Right lobe of liver (tissue), 6 donors: ENCODE measurements around the gene IKBKG. TPM values are rescaled to one million over a fixed set of nuclear protein-coding genes. Genes with fewer than 3 reads are reported as not detected.
A peak's percentile ranks its signal among the peaks of the same experiment; 100 is the strongest.

ENCODE experiments used
- ATAC-seq, 4 donors: fragments of 200-7000 bp; cut with Tn5 transposase; one replicate each; pipeline ENCODE4 v1.9.1; 2020; ENCODE audit warnings: mild to moderate bottlenecking in 4 of 4, moderate library complexity in 4 of 4
- DNase-seq, 3 donors: peaks; one replicate each; pipeline ENCODE4 v3.0.0-alpha.2; 2020
- H3K27ac ChIP-seq, 3 donors: fragments of 200-600 bp; one replicate each; pipeline ENCODE4 v1.8.0; 2022
- H3K27me3 ChIP-seq, 2 donors: fragments of 200-600 bp; one replicate each; pipeline ENCODE4 v1.8.0; 2022
- H3K36me3 ChIP-seq, 4 donors: fragments of 200-600 bp; sonication (generic) in 1 of 4; one replicate each; pipeline versions ENCODE4 v1.5.1 to v1.8.0; 2017 to 2022; ENCODE audit warnings: control low read depth in 1 of 4
- H3K4me1 ChIP-seq, 4 donors: fragments of 200-600 bp; sonication (generic) in 1 of 4; one replicate each; pipeline versions ENCODE4 v1.5.1 to v1.8.0; 2017 to 2022; ENCODE audit warnings: control low read depth in 1 of 4
- H3K4me3 ChIP-seq, 3 donors: fragments of 200-600 bp; one replicate each; pipeline ENCODE4 v1.8.0; 2022
- H3K9me3 ChIP-seq, 4 donors: fragments of 200-600 bp; sonication (generic) in 1 of 4; one replicate each; pipeline versions ENCODE4 v1.5.1 to v1.8.0; 2017 to 2022; ENCODE audit warnings: control low read depth in 1 of 4
- CTCF ChIP-seq, 4 donors: fragments of 200-600 bp in 3 of 4; fragments of 450-650 bp in 1 of 4; IDR thresholded peaks; one replicate each; pipeline versions ENCODE4 v1.5.1 to v1.8.0; 2016 to 2022; ENCODE audit warnings: antibody characterized with exemption in 4 of 4, mild to moderate bottlenecking in 2 of 4
- POLR2A ChIP-seq: fragments of 450-650 bp; IDR thresholded peaks from one replicate; pipeline ENCODE4 v1.6.1; 2017; ENCODE audit warnings: antibody characterized with exemption, mild to moderate bottlenecking
- WGBS: methylation state at CpG from one replicate; pipeline ENCODE4 v1.1.6; 2018; ENCODE audit warnings: low coverage, low lambda C conversion rate; ENCODE audit not compliant: insufficient coverage; ENCODE audit errors: missing lambda C conversion rate; 5-methylcytosine and 5-hydroxymethylcytosine counted together
- intact Hi-C, 2 donors: fragments of 100-400 bp; cut with DNase I; formaldehyde crosslinking; loops; one replicate each; pipeline versions ENCODE4 v1.11.2 to v1.14.1; 2022
- total RNA-seq, 6 experiments: library from RNA; depleted of rRNA in 2 of 6; stranded (reverse); fragments of >200 nt in 2 of 6; fragmentation: NEBNext Ultra II Directional in 3 of 6; extraction: Animal tissue kit (Norgen Biotek cat#: 25700) in 3 of 6; gene quantifications; one replicate each; pipeline versions ENCODE4 v1.1.0 to v1.2.4, GENCODE V29; 2016 to 2023
- donor health status: DM: no; HTN: yes; CAD: no.
- donor health status: DM: no; HTN: no; CAD: no.
- donor health status: DM: no; HTN: no; CAD: no.
- donor health status: DM: no; HTN: yes; CAD: no.
- donor health status: DM: no; HTN: yes; CAD: no.

IKBKG gene
- total RNA-seq, 6 experiments from 2014 or later, result 32.8 to 83.3 (median 46.5) TPM

- no peak for TF ChIP-seq POLR2A
- no peak for TF ChIP-seq CTCF (IDR thresholded peaks at IDR 0.05)
- 100% methylated on average over 3 of the region's 8 CpGs for WGBS
Observed at GRCh38 chrX:154519389-154519788, 28.0 kb upstream of the IKBKG start.

GRCh38 chrX:154525606-154526490, 21.6 kb upstream of the IKBKG start:
- TF ChIP-seq POLR2A (no peak), CTCF (IDR thresholded peaks at IDR 0.05) (no peak)
- intact Hi-C loops, result no loop called here
- no peaks in the 10 kb centered on the region for H3K36me3 ChIP-seq
- no peaks in the 10 kb centered on the region for H3K9me3 ChIP-seq
- no peak overlapping the region for H3K4me3 ChIP-seq
- DNase-seq (no peak), ATAC-seq (no peak)
- WGBS, result 67% methylated on average over 11 of the region's 14 CpGs
- peaks cover 0 to 3% (median 0%) of the 10 kb centered on the region in 4 donors for H3K4me1 ChIP-seq
- H3K27ac ChIP-seq, result no peak overlapping the region
- no peaks in the 10 kb centered on the region for H3K27me3 ChIP-seq

More at GRCh38 chrX:154519389-154519788, 28.0 kb upstream of the IKBKG start:
- Histone ChIP-seq H3K36me3 (no peaks in the 10 kb centered on the region), H3K4me3 (no peak overlapping the region), H3K9me3 (no peaks in the 10 kb centered on the region), H3K27me3 (no peaks in the 10 kb centered on the region), H3K4me1 (peaks cover 0 to 5% (median 2%) of the 10 kb centered on the region in 4 donors), H3K27ac (no peak overlapping the region)
- intact Hi-C loops, result no loop called here
- ATAC-seq, result no peak
- no peak for DNase-seq

GRCh38 chrX:154526901-154527675, 20.3 kb upstream of the IKBKG start:
- peak in 2 of 3 donors; percentile 67 to 71 for DNase-seq
- peak; percentile 36 to 50 (median 44) for TF ChIP-seq CTCF (IDR thresholded peaks at IDR 0.05)
- no peak for TF ChIP-seq POLR2A
- Histone ChIP-seq H3K9me3 (no peaks in the 10 kb centered on the region), H3K4me1 (peaks cover 0 to 3% (median 0%) of the 10 kb centered on the region in 4 donors), H3K4me3 (no peak overlapping the region), H3K27ac (peak overlapping the region in 2 of 3 donors; percentile 21 to 49), H3K27me3 (no peaks in the 10 kb centered on the region), H3K36me3 (no peaks in the 10 kb centered on the region)
- ATAC-seq, result peak; percentile 91 to 97 (median 95)
- intact Hi-C loops, result no loop called here
- WGBS, result 4% methylated on average over 11 of the region's 15 CpGs

GRCh38 chrX:154529206-154529612, 18.2 kb upstream of the IKBKG start:
- H3K36me3 ChIP-seq, result no peaks in the 10 kb centered on the region
- H3K4me3 ChIP-seq, result no peak overlapping the region
- H3K27me3 ChIP-seq, result no peaks in the 10 kb centered on the region
- H3K9me3 ChIP-seq, result no peaks in the 10 kb centered on the region
- no peak for TF ChIP-seq POLR2A
- TF ChIP-seq CTCF (IDR thresholded peaks at IDR 0.05), result no peak
- H3K27ac ChIP-seq, result no peak overlapping the region
- intact Hi-C loops, result no loop called here
- WGBS, result 65% methylated on average over 4 of the region's 6 CpGs
- DNase-seq, result no peak
- peak in 1 of 4 donors; percentile 28 for ATAC-seq
- peaks cover 0 to 3% (median 0%) of the 10 kb centered on the region in 4 donors for H3K4me1 ChIP-seq
